ENCODE measurements around the gene IER3.
"Not testable (repeated sequence)": the region's sequence is repeated elsewhere in the genome, so short reads cannot be mapped to it uniquely, and the experiment has no call there.

Gene IER3

GRCh38 chr6:30725713-30726505, 18.4 kb downstream of the IER3 start:
- H3K27ac ChIP-seq (replicated peaks), result no peak overlapping the region
- H3K27me3 ChIP-seq (ENCODE audit: insufficient read depth, poor library complexity, severe bottlenecking), result no peaks in the 10 kb centered on the region
- no peak overlapping the region for H3K4me3 ChIP-seq (replicated peaks; ENCODE audit: insufficient read depth, low read length)
- TF ChIP-seq POLR2AphosphoS5 (IDR thresholded peaks at IDR 0.05; ENCODE audit: low read depth) (peak; percentile 93), GABPA (IDR thresholded peaks at IDR 0.05; ENCODE audit: low read depth) (no peak)
- no peak for DNase-seq (ENCODE audit: low read depth in 1 of 2, low spot score in 1 of 2)

- Histone ChIP-seq H3K27ac (replicated peaks) (no peak overlapping the region), H3K4me3 (replicated peaks; ENCODE audit: insufficient read depth, low read length) (no peak overlapping the region), H3K27me3 (ENCODE audit: insufficient read depth, poor library complexity, severe bottlenecking) (no peaks in the 10 kb centered on the region)
- TF ChIP-seq GABPA (IDR thresholded peaks at IDR 0.05; ENCODE audit: low read depth) (no peak), CTCF (IDR thresholded peaks at IDR 0.05; ENCODE audit: insufficient read depth, low read length) (no peak)
- no peak for DNase-seq (ENCODE audit: low read depth in 1 of 2, low spot score in 1 of 2)
These were observed 19.3 kb downstream of the IER3 start for GRCh38 chr6:30724906-30725667.

GRCh38 chr6:30723843-30724741, 20.3 kb downstream of the IER3 start:
- H3K27ac ChIP-seq (replicated peaks); H3K27me3 ChIP-seq (ENCODE audit: insufficient read depth, poor library complexity, severe bottlenecking); DNase-seq (ENCODE audit: low read depth in 1 of 2, low spot score in 1 of 2); H3K4me3 ChIP-seq (replicated peaks; ENCODE audit: insufficient read depth, low read length): not testable (repeated sequence)
- peak; percentile 35 for TF ChIP-seq POLR2AphosphoS5 (IDR thresholded peaks at IDR 0.05; ENCODE audit: low read depth)

DNA sequence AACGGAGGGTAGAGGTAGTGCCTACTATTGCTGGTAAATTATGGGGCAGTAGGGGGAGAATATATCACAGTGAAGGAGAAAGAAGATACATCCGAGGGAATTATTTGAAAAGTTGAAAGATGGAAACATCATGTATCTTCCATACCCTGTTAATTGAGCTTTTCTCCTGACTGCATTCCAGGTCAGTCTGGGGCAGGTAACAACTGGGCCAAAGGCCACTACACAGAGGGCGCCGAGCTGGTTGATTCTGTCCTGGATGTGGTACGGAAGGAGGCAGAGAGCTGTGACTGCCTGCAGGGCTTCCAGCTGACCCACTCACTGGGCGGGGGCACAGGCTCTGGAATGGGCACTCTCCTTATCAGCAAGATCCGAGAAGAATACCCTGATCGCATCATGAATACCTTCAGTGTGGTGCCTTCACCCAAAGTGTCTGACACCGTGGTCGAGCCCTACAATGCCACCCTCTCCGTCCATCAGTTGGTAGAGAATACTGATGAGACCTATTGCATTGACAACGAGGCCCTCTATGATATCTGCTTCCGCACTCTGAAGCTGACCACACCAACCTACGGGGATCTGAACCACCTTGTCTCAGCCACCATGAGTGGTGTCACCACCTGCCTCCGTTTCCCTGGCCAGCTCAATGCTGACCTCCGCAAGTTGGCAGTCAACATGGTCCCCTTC, 21.0 kb downstream of the IER3 start:
- H3K4me3 ChIP-seq (replicated peaks; ENCODE audit: insufficient read depth, low read length); H3K27me3 ChIP-seq (ENCODE audit: insufficient read depth, poor library complexity, severe bottlenecking); DNase-seq (ENCODE audit: low read depth in 1 of 2, low spot score in 1 of 2): not testable (repeated sequence)
- peak overlapping the region; percentile 3; the same call in 1 of the 2 replicates for H3K27ac ChIP-seq (replicated peaks)

DNA sequence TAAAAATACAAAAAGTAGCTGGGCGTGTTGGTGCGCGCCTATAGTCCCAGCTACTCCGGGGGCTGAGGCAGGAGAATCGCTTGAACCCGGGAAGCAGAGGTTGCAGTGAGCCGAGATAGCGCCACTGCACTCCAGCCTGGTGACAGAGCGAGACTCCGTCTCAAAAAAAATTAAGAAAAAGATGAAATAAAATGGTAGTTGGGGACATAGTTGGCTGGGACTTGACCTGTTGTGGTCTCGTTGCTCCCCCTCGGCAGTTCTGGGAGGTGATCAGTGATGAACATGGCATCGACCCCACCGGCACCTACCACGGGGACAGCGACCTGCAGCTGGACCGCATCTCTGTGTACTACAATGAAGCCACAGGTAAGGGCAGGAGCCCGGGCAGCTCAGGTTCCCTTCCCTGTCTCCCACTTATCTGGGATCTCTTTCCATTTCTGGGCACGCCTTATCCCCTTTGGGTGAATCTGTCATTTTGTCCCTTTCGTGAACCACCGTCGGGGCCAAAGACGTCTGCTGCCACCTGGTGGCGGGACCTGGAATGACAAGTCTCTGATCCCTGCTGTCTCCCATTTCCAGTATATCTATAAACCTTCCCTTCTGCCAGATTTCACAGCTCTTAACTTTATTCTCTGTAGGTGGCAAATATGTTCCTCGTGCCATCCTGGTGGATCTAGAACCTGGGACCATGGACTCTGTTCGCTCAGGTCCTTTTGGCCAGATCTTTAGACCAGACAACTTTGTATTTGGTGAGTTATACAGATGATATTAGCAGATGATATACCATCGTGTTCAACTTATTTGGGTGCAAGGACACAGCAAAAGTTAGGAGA, 21.9 kb downstream of the IER3 start:
- H3K27me3 ChIP-seq (ENCODE audit: insufficient read depth, poor library complexity, severe bottlenecking), result no peaks in the 10 kb centered on the region
- DNase-seq (ENCODE audit: low read depth in 1 of 2, low spot score in 1 of 2), result peak in 1 of 2 experiments; percentile 82
- TF ChIP-seq REST (IDR thresholded peaks at IDR 0.05; ENCODE audit: insufficient replicate concordance, low read depth) (peak; percentile 50), CTCF (IDR thresholded peaks at IDR 0.05; ENCODE audit: insufficient read depth, low read length) (peak; percentile 79), POLR2AphosphoS5 (IDR thresholded peaks at IDR 0.05; ENCODE audit: low read depth) (peak; percentile 13; the same call in 1 of the 2 replicates), GABPA (IDR thresholded peaks at IDR 0.05; ENCODE audit: low read depth) (no peak)
- peak overlapping the region; percentile 93 for H3K27ac ChIP-seq (replicated peaks)
- H3K4me3 ChIP-seq (replicated peaks; ENCODE audit: insufficient read depth, low read length), result peak overlapping the region; percentile 97

DNA sequence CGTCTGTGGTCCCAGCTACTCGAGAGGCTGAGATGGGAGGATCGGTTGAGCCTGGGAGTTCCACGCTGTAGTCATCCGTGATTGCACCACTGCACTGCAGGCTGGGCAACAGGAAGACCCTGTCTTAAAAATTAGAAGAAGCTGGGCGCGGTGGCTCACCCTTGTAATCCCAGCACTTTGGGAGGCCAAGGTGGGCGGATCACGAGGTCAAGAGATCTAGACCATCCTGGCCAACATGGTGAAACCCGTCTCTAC, 22.4 kb downstream of the IER3 start:
- not testable (repeated sequence) for H3K27me3 ChIP-seq (ENCODE audit: insufficient read depth, poor library complexity, severe bottlenecking)
- peak overlapping the region; percentile 93 for H3K27ac ChIP-seq (replicated peaks)
- DNase-seq (ENCODE audit: low read depth in 1 of 2, low spot score in 1 of 2), result peak in 1 of 2 experiments; percentile 58
- peak overlapping the region; percentile 97 for H3K4me3 ChIP-seq (replicated peaks; ENCODE audit: insufficient read depth, low read length)

All from HL-60 (cell line).